Measurements from ENCODE around the gene FAM227B. TPM values are rescaled to one million over a fixed set of nuclear protein-coding genes. Genes with fewer than 3 reads are reported as not detected.

Gene FAM227B
- total RNA-seq, 4 donors from 2014 or later: 2.1 to 8.0 (median 5.1) TPM

DNA sequence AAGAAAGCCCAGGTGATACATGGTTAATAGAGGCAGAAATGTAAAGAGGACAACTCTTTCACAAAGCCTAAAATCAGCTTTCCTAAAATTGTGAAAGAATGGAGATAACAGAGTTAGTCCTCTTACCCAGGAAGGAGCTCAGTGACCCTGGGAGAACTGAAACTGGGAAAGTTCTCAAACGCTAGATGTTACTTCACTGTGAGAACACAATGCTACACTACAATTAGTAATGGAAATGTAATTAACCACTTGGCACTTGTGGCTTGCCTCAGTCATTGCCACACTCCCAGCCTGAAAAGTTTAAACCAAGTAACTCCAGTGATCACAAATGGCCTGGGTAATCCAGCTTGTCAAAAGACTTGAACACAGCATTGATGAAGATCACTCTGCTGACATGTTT, 300.3 kb downstream of the FAM227B start:
- Histone ChIP-seq H3K4me1 (peaks cover 3% of the 10 kb centered on the region), H3K9me3 (no peaks in the 10 kb centered on the region), H3K4me3 (no peak overlapping the region), H3K36me3 (peaks cover 17% of the 10 kb centered on the region), H3K27me3 (no peaks in the 10 kb centered on the region), H3K27ac (no peak overlapping the region)
- DNase-seq (ENCODE audit: low spot score in 2 of 2): no peak
- 84% methylated on average over 1 of the region's 1 CpG for WGBS
- no peak for TF ChIP-seq EP300 (IDR thresholded peaks at IDR 0.05)
- TF ChIP-seq POLR2AphosphoS5 (IDR thresholded peaks at IDR 0.05): no peak
- no peak for TF ChIP-seq POLR2A (IDR thresholded peaks at IDR 0.05)
- TF ChIP-seq CTCF (IDR thresholded peaks at IDR 0.05): no peak

GRCh38 chr15:49315391-49315823, 305.2 kb downstream of the FAM227B start:
- DNase-seq (ENCODE audit: low spot score in 2 of 2): no peak
- Histone ChIP-seq H3K4me1 (peaks cover 9% of the 10 kb centered on the region), H3K27me3 (no peaks in the 10 kb centered on the region), H3K36me3 (peaks cover 19% of the 10 kb centered on the region), H3K4me3 (no peak overlapping the region), H3K27ac (no peak overlapping the region), H3K9me3 (no peaks in the 10 kb centered on the region)
- TF ChIP-seq EP300 (IDR thresholded peaks at IDR 0.05): no peak
- TF ChIP-seq CTCF (IDR thresholded peaks at IDR 0.05): no peak
- TF ChIP-seq POLR2AphosphoS5 (IDR thresholded peaks at IDR 0.05): no peak
- 72% methylated on average over 2 of the region's 2 CpGs for WGBS

GRCh38 chr15:49314716-49315115, 305.9 kb downstream of the FAM227B start:
- no peak for DNase-seq (ENCODE audit: low spot score in 2 of 2)
- 65% methylated on average over 1 of the region's 1 CpG for WGBS
- H3K4me3 ChIP-seq: no peak overlapping the region
- H3K4me1 ChIP-seq: peaks cover 9% of the 10 kb centered on the region
- H3K9me3 ChIP-seq: no peaks in the 10 kb centered on the region
- TF ChIP-seq EP300 (IDR thresholded peaks at IDR 0.05) (no peak), POLR2AphosphoS5 (IDR thresholded peaks at IDR 0.05) (no peak)
- peaks cover 18% of the 10 kb centered on the region for H3K36me3 ChIP-seq
- no peaks in the 10 kb centered on the region for H3K27me3 ChIP-seq
- no peak overlapping the region for H3K27ac ChIP-seq

DNA sequence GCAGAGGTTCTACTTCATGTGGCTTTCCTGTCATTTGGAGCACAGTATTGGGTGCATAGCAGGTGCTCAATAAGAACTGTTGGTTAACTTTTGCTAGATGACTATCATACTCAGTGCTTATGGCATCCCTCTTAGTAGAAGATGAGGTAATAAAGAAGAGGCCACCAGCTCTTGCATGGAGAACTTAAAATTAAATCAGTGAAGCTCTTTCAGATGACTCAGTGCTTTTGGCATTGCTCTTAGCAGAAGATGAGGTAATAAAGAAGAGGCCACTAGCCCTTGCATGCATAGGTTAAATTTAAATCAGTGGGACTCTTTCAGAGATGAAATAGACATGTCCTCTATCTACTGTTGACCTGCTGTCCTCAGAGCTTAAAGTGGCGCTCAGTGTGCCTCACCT, 307.0 kb downstream of the FAM227B start:
- Histone ChIP-seq H3K27me3 (no peaks in the 10 kb centered on the region), H3K4me3 (no peak overlapping the region), H3K27ac (no peak overlapping the region), H3K9me3 (no peaks in the 10 kb centered on the region), H3K36me3 (peaks cover 11% of the 10 kb centered on the region), H3K4me1 (peaks cover 9% of the 10 kb centered on the region)
- TF ChIP-seq CTCF (IDR thresholded peaks at IDR 0.05) (no peak), POLR2A (IDR thresholded peaks at IDR 0.05) (no peak), EP300 (IDR thresholded peaks at IDR 0.05) (no peak), POLR2AphosphoS5 (IDR thresholded peaks at IDR 0.05) (no peak)
- DNase-seq (ENCODE audit: low spot score in 2 of 2): no peak
- WGBS: 93% methylated on average over 1 of the region's 1 CpG

- Histone ChIP-seq H3K36me3 (peaks cover 16% of the 10 kb centered on the region), H3K9me3 (no peaks in the 10 kb centered on the region), H3K27ac (no peak overlapping the region), H3K4me1 (peaks cover 3% of the 10 kb centered on the region), H3K27me3 (no peaks in the 10 kb centered on the region), H3K4me3 (no peak overlapping the region)
- TF ChIP-seq EP300 (IDR thresholded peaks at IDR 0.05): no peak
- TF ChIP-seq POLR2AphosphoS5 (IDR thresholded peaks at IDR 0.05): no peak
- no peak for TF ChIP-seq POLR2A (IDR thresholded peaks at IDR 0.05)
- no peak for TF ChIP-seq CTCF (IDR thresholded peaks at IDR 0.05)
- DNase-seq (ENCODE audit: low spot score in 2 of 2): no peak
These were observed 310.7 kb downstream of the FAM227B start for GRCh38 chr15:49309889-49310288.

- H3K36me3 ChIP-seq: peaks cover 26% of the 10 kb centered on the region
- DNase-seq (ENCODE audit: low spot score in 2 of 2): no peak
- H3K27ac ChIP-seq: no peak overlapping the region
- 98% methylated on average over 2 of the region's 2 CpGs for WGBS
- peaks cover 3% of the 10 kb centered on the region for H3K4me1 ChIP-seq
- H3K27me3 ChIP-seq: no peaks in the 10 kb centered on the region
- no peak for TF ChIP-seq CTCF (IDR thresholded peaks at IDR 0.05)
- H3K4me3 ChIP-seq: no peak overlapping the region
- no peaks in the 10 kb centered on the region for H3K9me3 ChIP-seq
These were observed 311.9 kb downstream of the FAM227B start for GRCh38 chr15:49308686-49309085.
